HG03442 (cell line): Measurements from ENCODE around the gene HAUS3.

Experiments used
- ATAC-seq: cut with Tn5 transposase; IDR thresholded peaks from one replicate; pipeline ENCODE4 v1.9.1; 2021; ENCODE audit warnings: mild to moderate bottlenecking, moderate library complexity; ENCODE audit not compliant: unreplicated experiment

Gene HAUS3

GRCh38 chr4:2252530-2253091 lies 10.7 kb upstream of the HAUS3 start:
- no peak for ATAC-seq

- ATAC-seq = no peak
Observed at GRCh38 chr4:2251795-2252529, 10.0 kb upstream of the HAUS3 start.

- ATAC-seq = no peak
Observed at GRCh38 chr4:2251073-2251794, 9.3 kb upstream of the HAUS3 start.

GRCh38 chr4:2250357-2251072 lies 8.6 kb upstream of the HAUS3 start:
- no peak for ATAC-seq

- ATAC-seq = no peak
Observed at GRCh38 chr4:2249526-2250356, 7.8 kb upstream of the HAUS3 start.

GRCh38 chr4:2248821-2249261 lies 6.9 kb upstream of the HAUS3 start:
- no peak for ATAC-seq

GRCh38 chr4:2248044-2248780 lies 6.3 kb upstream of the HAUS3 start:
- ATAC-seq = no peak

GRCh38 chr4:2247128-2248043 lies 5.5 kb upstream of the HAUS3 start:
- no peak for ATAC-seq

GRCh38 chr4:2246384-2247127 lies 4.6 kb upstream of the HAUS3 start:
- no peak for ATAC-seq

GRCh38 chr4:2245787-2246275 lies 3.9 kb upstream of the HAUS3 start:
- ATAC-seq = no peak

- no peak for ATAC-seq
Observed at GRCh38 chr4:2245057-2245786, 3.3 kb upstream of the HAUS3 start.

GRCh38 chr4:2243681-2244380 lies 1.9 kb upstream of the HAUS3 start:
- ATAC-seq = no peak

- ATAC-seq = no peak
Observed at GRCh38 chr4:2241003-2241402, 918 bp downstream of the HAUS3 start.

GRCh38 chr4:2236944-2237666 lies 4.8 kb downstream of the HAUS3 start:
- no peak for ATAC-seq

GRCh38 chr4:2231082-2231481 lies 10.8 kb downstream of the HAUS3 start:
- ATAC-seq = no peak

GRCh38 chr4:2226261-2226660 lies 15.7 kb downstream of the HAUS3 start:
- no peak for ATAC-seq
